Astrocyte of the spinal cord (primary cell): ENCODE measurements around the gene CAPS.
"Not testable (repeated sequence)": the region's sequence is repeated elsewhere in the genome, so short reads cannot be mapped to it uniquely, and the experiment has no call there.

ENCODE experiments used
- DNase-seq: peaks from one replicate; pipeline ENCODE4 v3.0.0; 2011; ENCODE audit warnings: low read depth, low spot score
- H3K4me3 ChIP-seq: 2 replicates; pipeline ENCODE4 v1.5.1; 2011; ENCODE audit warnings: low read depth, mild to moderate bottlenecking, low read length, moderate library complexity
- CTCF ChIP-seq: IDR thresholded peaks from 2 replicates; pipeline ENCODE4 v1.5.1; 2012; ENCODE audit warnings: low read depth, mild to moderate bottlenecking, low read length, inconsistent platforms
- in situ Hi-C: cut with HindIII; loops from 2 replicates; pipeline ENCODE4 v1.10.0; 2017; ENCODE audit warnings: low sequenced_read_pairs

CAPS gene

GRCh38 chr19:5913739-5914357 lies at the start of gene CAPS:
TSS of gene CAPS (plus strand) at chr19:5914254. CDS start at chr19:5914407, 153 bp downstream.
- no peak within 1 kb of the TSS for H3K4me3 ChIP-seq
- peak; percentile 67 for DNase-seq
- in situ Hi-C loops, result no loop called here
- no peak for TF ChIP-seq CTCF

- in situ Hi-C loops, result no loop called here
- TF ChIP-seq CTCF, result peak; percentile 9
- DNase-seq, result no peak
- no peak overlapping the region for H3K4me3 ChIP-seq
Measured at GRCh38 chr19:5864725-5865486, 49.1 kb upstream of the CAPS start.

GRCh38 chr19:5865772-5866171 lies 48.3 kb upstream of the CAPS start:
- in situ Hi-C loops, result no loop called here
- TF ChIP-seq CTCF, result no peak
- no peak overlapping the region for H3K4me3 ChIP-seq
- DNase-seq, result no peak

- TF ChIP-seq CTCF, result no peak
- no peak for DNase-seq
- H3K4me3 ChIP-seq, result no peak overlapping the region
- in situ Hi-C loops, result no loop called here
Measured at GRCh38 chr19:5867201-5868136, 46.6 kb upstream of the CAPS start.

- DNase-seq, result no peak
- H3K4me3 ChIP-seq, result no peak overlapping the region
- in situ Hi-C loops, result no loop called here
- TF ChIP-seq CTCF, result no peak
Measured at GRCh38 chr19:5870986-5871394, 43.1 kb upstream of the CAPS start.

- DNase-seq, result no peak
- TF ChIP-seq CTCF, result no peak
- no peak overlapping the region for H3K4me3 ChIP-seq
- in situ Hi-C loops, result no loop called here
Measured at GRCh38 chr19:5873617-5874199, 40.3 kb upstream of the CAPS start.

- DNase-seq, result peak; percentile 53
- in situ Hi-C loops, H3K4me3 ChIP-seq: not testable (repeated sequence)
Measured at GRCh38 chr19:5874496-5874895, 39.6 kb upstream of the CAPS start.
